ENCODE results near the gene HEPACAM.

DNA sequence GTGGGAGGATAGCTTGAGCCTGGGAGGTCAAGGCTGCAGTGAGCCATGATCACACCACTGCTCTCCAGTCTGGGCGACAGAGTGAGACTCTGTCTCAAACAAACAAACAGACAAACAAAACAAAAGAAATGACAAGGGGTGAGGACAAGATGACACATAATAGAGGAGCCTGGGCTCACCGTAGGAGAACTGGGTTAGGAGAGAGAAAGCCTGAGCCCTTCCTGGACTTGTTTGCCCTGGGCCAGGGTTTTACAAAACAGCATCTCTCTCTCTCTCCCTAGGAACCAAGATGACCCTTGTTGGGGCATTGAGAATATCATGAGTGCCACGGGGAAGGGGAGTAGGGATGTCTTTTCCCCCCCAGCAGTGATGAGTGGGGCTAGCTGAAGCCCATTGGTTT, 54.9 kb downstream of the HEPACAM start:
- TF ChIP-seq, protein P1, sequence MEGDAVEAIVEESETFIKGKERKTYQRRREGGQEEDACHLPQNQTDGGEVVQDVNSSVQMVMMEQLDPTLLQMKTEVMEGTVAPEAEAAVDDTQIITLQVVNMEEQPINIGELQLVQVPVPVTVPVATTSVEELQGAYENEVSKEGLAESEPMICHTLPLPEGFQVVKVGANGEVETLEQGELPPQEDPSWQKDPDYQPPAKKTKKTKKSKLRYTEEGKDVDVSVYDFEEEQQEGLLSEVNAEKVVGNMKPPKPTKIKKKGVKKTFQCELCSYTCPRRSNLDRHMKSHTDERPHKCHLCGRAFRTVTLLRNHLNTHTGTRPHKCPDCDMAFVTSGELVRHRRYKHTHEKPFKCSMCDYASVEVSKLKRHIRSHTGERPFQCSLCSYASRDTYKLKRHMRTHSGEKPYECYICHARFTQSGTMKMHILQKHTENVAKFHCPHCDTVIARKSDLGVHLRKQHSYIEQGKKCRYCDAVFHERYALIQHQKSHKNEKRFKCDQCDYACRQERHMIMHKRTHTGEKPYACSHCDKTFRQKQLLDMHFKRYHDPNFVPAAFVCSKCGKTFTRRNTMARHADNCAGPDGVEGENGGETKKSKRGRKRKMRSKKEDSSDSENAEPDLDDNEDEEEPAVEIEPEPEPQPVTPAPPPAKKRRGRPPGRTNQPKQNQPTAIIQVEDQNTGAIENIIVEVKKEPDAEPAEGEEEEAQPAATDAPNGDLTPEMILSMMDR (IDR thresholded peaks at IDR 0.05), result no peak
- TF ChIP-seq POLR2A (IDR thresholded peaks at IDR 0.05), result no peak
